Muscle layer of duodenum (tissue), 2 donors: ENCODE data around the gene BAIAP2.

Source experiments
- H3K27ac ChIP-seq: one replicate; pipeline ENCODE4 v1.7.0; 2013; ENCODE audit warnings: mild to moderate bottlenecking, low read length
- H3K27me3 ChIP-seq: one replicate; pipeline ENCODE4 v1.7.0; 2013; ENCODE audit warnings: low read depth, mild to moderate bottlenecking, control low read depth, low read length
- H3K36me3 ChIP-seq, 2 donors: one replicate each; pipeline ENCODE4 v1.7.0; 2013; ENCODE audit warnings: low read length in 2 of 2, control low read depth in 1 of 2, mild to moderate bottlenecking in 1 of 2; ENCODE audit not compliant: insufficient read depth in 2 of 2, control insufficient read depth in 1 of 2
- H3K4me1 ChIP-seq, 2 donors: one replicate each; pipeline ENCODE4 v1.7.0; 2013; ENCODE audit warnings: low read length in 2 of 2, mild to moderate bottlenecking in 2 of 2, control low read depth in 1 of 2, moderate library complexity in 1 of 2; ENCODE audit not compliant: insufficient read depth in 2 of 2, control insufficient read depth in 1 of 2
- H3K4me3 ChIP-seq, 2 donors: one replicate each; pipeline ENCODE4 v1.7.0; 2013; ENCODE audit warnings: low read length in 2 of 2, low read depth in 1 of 2, mild to moderate bottlenecking in 1 of 2
- H3K9me3 ChIP-seq, 2 donors: one replicate each; pipeline ENCODE4 v1.7.0; 2013; ENCODE audit warnings: low read length in 2 of 2, control low read depth in 1 of 2, mild to moderate bottlenecking in 1 of 2; ENCODE audit not compliant: control insufficient read depth in 1 of 2
- donor health status: healthy.

BAIAP2 gene

GRCh38 chr17:81091154-81091553, 56.2 kb downstream of the BAIAP2 start:
- Histone ChIP-seq H3K36me3 (peaks cover 0 to 33% of the 10 kb centered on the region in 2 donors), H3K27ac (no peak overlapping the region), H3K27me3 (no peaks in the 10 kb centered on the region), H3K9me3 (no peaks in the 10 kb centered on the region), H3K4me3 (no peak overlapping the region), H3K4me1 (peaks cover 7 to 30% of the 10 kb centered on the region in 2 donors)

GRCh38 chr17:81091774-81092517, 57.0 kb downstream of the BAIAP2 start:
- no peak overlapping the region for H3K4me3 ChIP-seq
- peaks cover 12 to 38% of the 10 kb centered on the region in 2 donors for H3K4me1 ChIP-seq
- H3K9me3 ChIP-seq: no peaks in the 10 kb centered on the region
- H3K27ac ChIP-seq: no peak overlapping the region
- peaks cover 0 to 25% of the 10 kb centered on the region in 2 donors for H3K36me3 ChIP-seq
- H3K27me3 ChIP-seq: no peaks in the 10 kb centered on the region

- no peak overlapping the region for H3K4me3 ChIP-seq
- H3K27me3 ChIP-seq: no peaks in the 10 kb centered on the region
- H3K27ac ChIP-seq: no peak overlapping the region
- peaks cover 0 to 18% of the 10 kb centered on the region in 2 donors for H3K36me3 ChIP-seq
- H3K4me1 ChIP-seq: peaks cover 13 to 44% of the 10 kb centered on the region in 2 donors
- no peaks in the 10 kb centered on the region for H3K9me3 ChIP-seq
Measured at GRCh38 chr17:81092518-81093095, 57.7 kb downstream of the BAIAP2 start.

- H3K27ac ChIP-seq: peak overlapping the region; percentile 40
- H3K4me1 ChIP-seq: peaks cover 13 to 49% of the 10 kb centered on the region in 2 donors
Measured at GRCh38 chr17:81093619-81094508, 58.9 kb downstream of the BAIAP2 start.

GRCh38 chr17:81094509-81095382, 59.8 kb downstream of the BAIAP2 start:
- Histone ChIP-seq H3K36me3 (peaks cover 0 to 4% of the 10 kb centered on the region in 2 donors), H3K27me3 (no peaks in the 10 kb centered on the region), H3K9me3 (no peaks in the 10 kb centered on the region), H3K27ac (peak overlapping the region; percentile 45), H3K4me1 (peaks cover 13 to 47% of the 10 kb centered on the region in 2 donors), H3K4me3 (no peak overlapping the region)

More at GRCh38 chr17:81093619-81094508, 58.9 kb downstream of the BAIAP2 start:
- Histone ChIP-seq H3K9me3 (no peaks in the 10 kb centered on the region), H3K4me3 (no peak overlapping the region), H3K36me3 (peaks cover 0 to 6% of the 10 kb centered on the region in 2 donors), H3K27me3 (no peaks in the 10 kb centered on the region)

GRCh38 chr17:81095383-81095762, 60.4 kb downstream of the BAIAP2 start:
- peaks cover 0 to 10% of the 10 kb centered on the region in 2 donors for H3K36me3 ChIP-seq
- H3K27me3 ChIP-seq: no peaks in the 10 kb centered on the region
- peaks cover 13 to 45% of the 10 kb centered on the region in 2 donors for H3K4me1 ChIP-seq
- peak overlapping the region; percentile 45 for H3K27ac ChIP-seq
- no peaks in the 10 kb centered on the region for H3K9me3 ChIP-seq
- H3K4me3 ChIP-seq: no peak overlapping the region

- Histone ChIP-seq H3K36me3 (peaks cover 6 to 20% of the 10 kb centered on the region in 2 donors), H3K27ac (no peak overlapping the region), H3K4me1 (peaks cover 13 to 48% of the 10 kb centered on the region in 2 donors), H3K9me3 (no peaks in the 10 kb centered on the region), H3K4me3 (no peak overlapping the region), H3K27me3 (no peaks in the 10 kb centered on the region)
Measured at GRCh38 chr17:81096741-81097133, 61.8 kb downstream of the BAIAP2 start.

- H3K9me3 ChIP-seq: no peaks in the 10 kb centered on the region
- H3K27me3 ChIP-seq: no peaks in the 10 kb centered on the region
- peaks cover 13 to 53% of the 10 kb centered on the region in 2 donors for H3K4me1 ChIP-seq
- no peak overlapping the region for H3K4me3 ChIP-seq
- H3K27ac ChIP-seq: peak overlapping the region; percentile 83
- peaks cover 6 to 20% of the 10 kb centered on the region in 2 donors for H3K36me3 ChIP-seq
Measured at GRCh38 chr17:81097134-81097942, 62.4 kb downstream of the BAIAP2 start.

- H3K36me3 ChIP-seq: peaks cover 6 to 20% of the 10 kb centered on the region in 2 donors
- no peak overlapping the region for H3K4me3 ChIP-seq
- no peaks in the 10 kb centered on the region for H3K9me3 ChIP-seq
- H3K27me3 ChIP-seq: no peaks in the 10 kb centered on the region
- peak overlapping the region; percentile 83 for H3K27ac ChIP-seq
- H3K4me1 ChIP-seq: peaks cover 13 to 53% of the 10 kb centered on the region in 2 donors
Measured at GRCh38 chr17:81097943-81098308, 63.0 kb downstream of the BAIAP2 start.

- no peak overlapping the region for H3K4me3 ChIP-seq
- H3K27ac ChIP-seq: no peak overlapping the region
- H3K9me3 ChIP-seq: no peaks in the 10 kb centered on the region
- H3K36me3 ChIP-seq: peaks cover 12 to 37% of the 10 kb centered on the region in 2 donors
- H3K27me3 ChIP-seq: no peaks in the 10 kb centered on the region
- H3K4me1 ChIP-seq: peaks cover 13 to 44% of the 10 kb centered on the region in 2 donors
Measured at GRCh38 chr17:81099888-81100287, 64.9 kb downstream of the BAIAP2 start.
